LNCaP clone FGC (cell line): Measurements from ENCODE around the gene DOCK4.

Source experiments
- DNase-seq: peaks from one replicate; pipeline ENCODE4 v3.0.0-alpha.2; 2011; ENCODE audit warnings: low read depth
- H3K4me3 ChIP-seq: 2 replicates; pipeline ENCODE4 v1.5.1; 2011; ENCODE audit warnings: mild to moderate bottlenecking, low read depth, low read length, control low read depth
- TF ChIP-seq, protein P1 (sequence below): IDR thresholded peaks from 2 replicates; pipeline ENCODE4 v1.5.1; 2012; ENCODE audit warnings: mild to moderate bottlenecking; ENCODE audit not compliant: control insufficient read depth, insufficient read depth; ENCODE audit errors: extremely low read depth

Gene DOCK4

DNA sequence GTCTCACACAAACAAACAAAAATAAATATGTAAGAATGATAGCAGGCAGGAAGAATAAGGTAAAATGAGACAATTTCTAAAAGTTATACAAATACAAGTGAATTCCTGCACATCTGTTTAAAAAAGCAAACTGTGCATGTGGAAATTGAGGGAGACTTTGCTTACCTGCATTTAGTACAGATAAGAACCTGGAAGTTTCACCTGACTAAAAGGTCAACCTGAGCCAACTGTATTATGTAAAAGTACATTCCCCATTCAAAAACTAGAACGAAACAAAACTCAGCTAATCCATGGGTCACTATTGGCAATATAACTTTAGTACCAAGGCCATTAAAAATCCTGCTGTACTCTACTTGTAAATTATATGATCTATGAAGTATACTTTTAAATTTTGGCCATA, 127.1 kb downstream of the DOCK4 start:
- TF ChIP-seq, protein P1, sequence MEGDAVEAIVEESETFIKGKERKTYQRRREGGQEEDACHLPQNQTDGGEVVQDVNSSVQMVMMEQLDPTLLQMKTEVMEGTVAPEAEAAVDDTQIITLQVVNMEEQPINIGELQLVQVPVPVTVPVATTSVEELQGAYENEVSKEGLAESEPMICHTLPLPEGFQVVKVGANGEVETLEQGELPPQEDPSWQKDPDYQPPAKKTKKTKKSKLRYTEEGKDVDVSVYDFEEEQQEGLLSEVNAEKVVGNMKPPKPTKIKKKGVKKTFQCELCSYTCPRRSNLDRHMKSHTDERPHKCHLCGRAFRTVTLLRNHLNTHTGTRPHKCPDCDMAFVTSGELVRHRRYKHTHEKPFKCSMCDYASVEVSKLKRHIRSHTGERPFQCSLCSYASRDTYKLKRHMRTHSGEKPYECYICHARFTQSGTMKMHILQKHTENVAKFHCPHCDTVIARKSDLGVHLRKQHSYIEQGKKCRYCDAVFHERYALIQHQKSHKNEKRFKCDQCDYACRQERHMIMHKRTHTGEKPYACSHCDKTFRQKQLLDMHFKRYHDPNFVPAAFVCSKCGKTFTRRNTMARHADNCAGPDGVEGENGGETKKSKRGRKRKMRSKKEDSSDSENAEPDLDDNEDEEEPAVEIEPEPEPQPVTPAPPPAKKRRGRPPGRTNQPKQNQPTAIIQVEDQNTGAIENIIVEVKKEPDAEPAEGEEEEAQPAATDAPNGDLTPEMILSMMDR, result no peak
- H3K4me3 ChIP-seq, result no peak overlapping the region
- no peak for DNase-seq

DNA sequence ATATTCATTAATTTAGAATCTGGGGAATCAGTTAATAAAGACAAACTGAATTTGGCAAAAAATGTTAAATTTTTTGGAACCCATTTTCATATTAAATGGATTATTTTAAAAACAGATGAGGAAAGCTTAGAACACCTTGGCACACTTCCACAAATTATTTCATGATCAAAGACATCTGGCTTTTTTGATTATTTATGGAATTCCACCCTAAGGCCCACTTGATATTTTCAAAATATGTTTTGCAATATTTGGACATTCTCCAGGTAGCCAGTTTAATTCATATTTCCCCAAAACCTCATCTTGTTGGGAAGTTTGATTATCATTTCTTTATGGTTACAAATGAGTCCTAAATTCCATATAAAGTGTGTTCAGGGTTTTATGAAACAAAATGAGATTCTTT, 129.9 kb downstream of the DOCK4 start:
- no peak for DNase-seq
- TF ChIP-seq, protein P1, result no peak
- H3K4me3 ChIP-seq, result no peak overlapping the region

DNA sequence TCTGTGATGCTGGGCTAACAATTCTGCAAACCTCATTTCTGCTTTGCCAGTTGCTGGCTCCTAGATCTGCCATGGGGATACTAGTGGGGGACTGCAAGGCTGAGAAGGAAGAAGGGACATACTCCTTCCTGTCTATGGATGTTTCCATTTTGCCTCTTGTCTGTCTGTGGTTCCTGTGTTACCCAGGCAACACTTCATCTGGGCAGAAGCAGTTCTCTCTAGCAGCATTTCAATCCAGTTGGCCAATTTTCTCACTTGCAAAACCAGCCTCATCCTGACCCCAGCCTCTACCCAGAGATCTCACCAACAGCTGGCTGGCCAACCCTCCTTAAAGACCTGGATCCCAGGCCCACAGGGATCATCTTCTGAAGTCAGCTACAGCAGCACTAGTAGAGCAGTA, 131.7 kb downstream of the DOCK4 start:
- no peak overlapping the region for H3K4me3 ChIP-seq
- TF ChIP-seq, protein P1, result no peak
- no peak for DNase-seq

DNA sequence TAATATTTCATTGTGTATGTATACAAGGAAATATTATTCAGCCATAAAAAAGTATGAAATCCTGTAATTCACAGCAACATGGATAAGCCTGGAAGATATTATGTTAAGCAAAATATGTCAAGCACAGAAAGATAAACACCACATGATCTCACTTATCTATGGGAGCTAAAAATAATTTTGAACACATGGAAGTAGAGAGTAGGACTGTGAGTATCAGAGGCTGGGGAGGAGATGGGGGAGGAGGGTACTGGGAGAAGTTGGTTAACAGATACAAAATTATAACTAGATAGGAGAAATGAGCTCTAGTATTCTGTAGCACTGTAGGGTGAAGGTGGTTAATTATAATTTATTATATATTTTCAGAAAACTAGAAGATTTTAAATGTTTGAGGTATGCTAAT, 132.7 kb downstream of the DOCK4 start:
- no peak overlapping the region for H3K4me3 ChIP-seq
- no peak for DNase-seq
- TF ChIP-seq, protein P1, result no peak

DNA sequence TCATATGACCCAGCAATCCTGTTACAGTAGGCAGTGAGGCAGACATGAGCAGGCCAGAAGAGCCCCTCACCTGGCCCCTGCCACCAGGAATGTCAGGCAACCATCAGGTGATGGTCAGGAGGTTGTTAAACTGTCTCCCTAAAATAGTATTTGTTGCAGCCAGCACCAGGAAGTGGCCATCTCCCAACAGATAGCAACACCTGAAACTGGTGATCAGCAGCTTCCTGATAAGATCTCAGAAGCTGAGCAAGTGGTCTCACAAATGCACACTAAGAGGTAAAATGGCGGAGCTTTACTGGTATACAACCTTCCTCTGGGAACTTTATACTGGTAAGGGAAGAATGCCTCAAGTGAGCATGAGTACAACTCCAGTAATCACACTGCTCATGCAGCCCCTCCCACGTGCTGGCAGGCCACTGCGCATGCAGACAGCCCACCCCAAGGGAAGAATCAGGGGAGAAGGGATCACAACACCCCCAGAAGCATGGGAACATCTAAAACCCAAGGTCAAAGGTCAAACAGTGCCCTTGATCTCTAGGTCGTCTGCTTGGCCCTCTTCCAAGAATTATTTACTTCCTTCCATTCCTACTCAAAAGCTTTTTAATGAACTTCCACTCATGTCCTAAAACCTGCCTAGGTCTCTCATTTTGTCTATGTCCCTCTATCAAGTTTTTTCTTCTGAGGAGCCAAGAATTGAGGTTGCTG, 133.5 kb downstream of the DOCK4 start:
- H3K4me3 ChIP-seq, result no peak overlapping the region

DNA sequence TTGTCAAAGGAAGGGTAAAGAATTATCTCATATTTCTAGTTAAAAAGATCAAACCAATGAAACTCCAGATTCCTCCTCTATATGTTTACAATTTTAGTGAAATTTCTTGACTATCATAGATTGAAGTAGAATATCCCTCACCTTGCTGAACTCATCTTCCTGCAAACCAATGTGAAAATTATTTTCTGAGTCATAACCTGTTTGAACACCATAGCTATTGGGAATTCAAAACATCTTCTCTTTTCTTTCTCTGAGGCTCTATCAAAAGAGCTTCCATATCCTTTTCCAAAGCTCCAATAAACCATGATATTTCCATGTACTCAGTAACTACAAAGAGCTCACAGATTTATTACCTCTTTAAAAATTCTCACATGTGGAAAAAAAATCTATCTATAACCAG, 134.3 kb downstream of the DOCK4 start:
- DNase-seq, result no peak
- TF ChIP-seq, protein P1, result no peak
- H3K4me3 ChIP-seq, result no peak overlapping the region

More for the DNA sequence above, 133.5 kb downstream of the DOCK4 start:
- TF ChIP-seq, protein P1, result no peak
- no peak for DNase-seq

DNA sequence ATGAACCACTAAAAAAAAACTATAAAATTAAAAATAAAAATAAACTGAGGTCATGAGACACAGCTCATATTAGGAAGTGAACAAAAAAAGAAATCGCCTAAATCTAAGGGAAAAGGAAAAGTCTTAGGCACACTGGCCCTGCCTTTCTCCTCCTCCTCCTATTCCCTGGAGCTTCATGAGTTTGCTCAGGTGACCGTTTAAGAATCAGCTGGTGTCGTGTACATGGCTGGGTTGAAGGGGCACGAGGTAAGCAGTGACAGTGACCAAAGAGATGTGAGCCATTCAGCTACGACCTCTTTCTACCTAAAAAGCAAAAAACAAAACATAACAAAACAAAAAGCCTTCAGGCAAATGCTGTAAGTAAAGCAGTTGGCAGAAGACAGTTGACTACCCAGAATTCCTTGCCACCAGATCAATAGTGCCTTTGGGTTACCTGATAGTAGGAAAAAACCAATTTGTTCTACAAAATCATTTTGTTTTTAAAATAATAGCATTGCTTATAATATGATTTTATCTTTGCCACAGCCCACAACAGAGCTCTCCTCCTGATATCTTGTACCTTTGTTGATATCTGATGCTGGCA, 135.4 kb downstream of the DOCK4 start:
- H3K4me3 ChIP-seq, result no peak overlapping the region
- TF ChIP-seq, protein P1, result no peak
- no peak for DNase-seq
